DMS114 treated with DMSO at 0.1 percent for 48 hours (cell line): ENCODE data around the gene RAB40B.

Experiments used
- DNase-seq: peaks from one replicate; lab custom pipeline; 2025; ENCODE audit not compliant: unreplicated experiment; lab: John Stamatoyannopoulos, UW

RAB40B gene

DNA sequence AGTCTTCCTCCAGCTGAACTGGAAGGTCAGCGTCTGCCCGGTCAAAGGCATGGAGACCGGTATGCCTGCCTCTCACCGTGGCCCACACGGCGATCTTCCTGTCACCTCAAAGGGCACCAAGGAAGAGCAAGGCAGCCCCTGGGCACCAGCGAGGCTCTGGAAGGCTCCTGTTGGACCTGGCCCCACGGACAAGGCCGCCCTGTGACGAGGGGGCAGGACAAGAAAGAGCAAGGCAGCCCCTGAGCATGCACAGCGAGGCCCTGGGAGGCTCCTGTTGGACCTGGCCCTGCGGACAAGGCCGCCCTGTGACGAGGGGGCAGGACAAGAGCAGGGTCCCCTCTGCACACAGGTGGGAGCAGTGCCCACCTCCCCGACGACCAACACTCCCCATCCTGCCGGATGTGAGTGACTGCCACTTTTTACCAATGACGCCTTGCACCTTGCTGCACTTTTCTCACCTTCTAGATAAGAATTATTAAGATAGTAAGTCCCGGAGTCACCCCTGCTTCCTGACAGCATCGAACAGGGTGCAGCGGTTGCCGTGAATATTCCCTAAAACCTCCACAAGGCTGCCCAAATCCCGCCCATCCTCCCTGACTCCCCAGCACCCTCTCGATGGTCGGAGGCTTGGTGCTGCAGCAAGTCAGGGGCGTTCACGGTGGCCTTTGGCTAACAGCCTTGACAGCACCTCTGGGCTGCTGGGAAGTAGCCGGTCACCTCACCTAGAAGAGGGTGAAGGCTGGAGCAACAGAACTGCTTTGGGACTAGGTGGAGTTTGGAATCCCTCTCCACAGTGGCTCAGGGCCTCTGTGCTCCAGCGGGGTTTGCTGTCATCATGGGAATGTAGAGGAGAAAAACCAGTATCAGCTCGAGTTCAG is 44.6 kb downstream of the RAB40B start:
- no peak for DNase-seq

DNA sequence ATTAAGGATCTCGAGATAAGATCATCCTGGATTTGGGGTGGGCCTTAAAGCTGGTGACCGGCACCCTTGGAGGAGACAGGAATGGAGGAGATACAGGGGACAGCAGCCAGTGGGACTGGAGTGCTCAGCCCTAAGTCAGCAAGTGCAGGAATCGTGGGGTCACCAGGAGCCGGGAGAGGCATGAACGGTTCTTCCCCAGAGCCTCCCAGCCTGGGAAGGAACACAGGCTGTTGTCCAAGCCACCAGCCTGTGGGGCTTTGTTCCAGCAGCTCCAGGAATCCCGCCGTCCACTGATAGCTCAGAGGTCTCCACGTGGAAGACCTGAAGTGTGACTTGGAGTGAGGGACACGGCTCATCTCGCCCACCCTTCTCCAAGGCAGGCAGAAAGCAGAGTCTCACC is 47.8 kb downstream of the RAB40B start:
- DNase-seq, result no peak

GRCh38 chr17:82649501-82650261 is 48.8 kb downstream of the RAB40B start:
- DNase-seq, result no peak

DNA sequence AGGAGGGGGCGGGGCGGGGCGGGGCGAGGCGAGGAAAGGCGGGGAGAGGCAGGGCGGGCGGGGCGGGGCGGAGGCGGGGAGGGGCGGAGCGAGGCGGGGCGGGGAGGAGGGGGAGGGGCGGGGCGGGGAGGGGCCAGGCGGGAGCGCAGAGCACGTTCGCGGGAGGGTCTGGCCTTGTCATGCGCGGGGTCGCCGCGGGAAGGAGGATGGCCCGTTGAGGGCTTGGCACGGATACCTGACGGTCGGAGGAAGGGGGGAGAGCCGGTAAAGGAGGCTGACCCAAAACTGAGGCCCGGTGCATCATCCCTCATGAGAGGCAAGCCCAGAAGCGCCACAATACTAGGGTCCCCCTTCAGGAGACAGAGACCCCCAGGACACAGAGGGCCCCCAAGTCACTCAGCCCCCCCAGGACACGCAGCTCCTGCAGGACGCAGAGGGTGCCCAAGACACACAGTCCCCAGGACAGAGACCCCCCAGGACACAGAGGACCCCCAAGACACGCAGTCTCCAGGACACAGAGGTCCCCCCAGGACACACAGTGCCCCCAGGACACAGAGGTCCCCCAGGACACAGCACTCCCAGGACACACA is 49.7 kb downstream of the RAB40B start:
- DNase-seq, result no peak

GRCh38 chr17:82648165-82648668 is 50.3 kb downstream of the RAB40B start, which contains the start of gene WDR45B:
WDR45B (minus strand) TSS chr17:82648444; CDS start chr17:82648340, 104 bp downstream.
- DNase-seq, result peak; percentile 70

DNA sequence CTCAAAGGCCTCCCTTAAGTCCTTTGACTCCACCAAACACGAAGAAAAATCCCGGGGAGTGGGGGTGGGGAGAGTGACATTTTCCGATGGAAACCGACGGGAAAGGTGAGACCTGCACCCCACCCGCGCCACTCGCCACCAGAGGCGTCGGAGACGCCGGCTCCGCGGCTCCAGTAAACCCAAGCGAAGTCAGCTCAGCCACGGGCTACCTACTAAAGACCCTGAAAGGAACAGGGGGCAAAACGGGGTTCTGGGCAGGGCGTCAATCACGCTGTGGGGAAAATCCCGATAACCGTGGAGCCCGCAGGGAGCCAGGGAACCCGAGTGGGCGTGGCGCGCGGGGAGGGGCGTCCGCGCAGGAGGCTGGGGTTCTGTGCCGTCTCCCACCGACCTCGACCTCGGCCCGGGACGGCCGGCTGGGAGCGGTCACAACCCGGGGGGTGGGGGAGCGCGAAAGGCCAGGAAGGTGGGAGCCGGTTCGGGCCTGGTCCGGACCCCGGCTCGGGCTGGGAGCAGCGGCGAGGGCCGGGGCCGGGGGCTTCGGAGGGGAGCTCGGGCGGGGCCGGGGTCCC is 50.8 kb downstream of the RAB40B start:
- DNase-seq, result no peak

- DNase-seq, result no peak
Observed at GRCh38 chr17:82645516-82645915, 53.0 kb downstream of the RAB40B start.

GRCh38 chr17:82644148-82644547 is 54.4 kb downstream of the RAB40B start:
- no peak for DNase-seq

GRCh38 chr17:82642022-82642421 is 56.5 kb downstream of the RAB40B start:
- DNase-seq, result no peak

DNA sequence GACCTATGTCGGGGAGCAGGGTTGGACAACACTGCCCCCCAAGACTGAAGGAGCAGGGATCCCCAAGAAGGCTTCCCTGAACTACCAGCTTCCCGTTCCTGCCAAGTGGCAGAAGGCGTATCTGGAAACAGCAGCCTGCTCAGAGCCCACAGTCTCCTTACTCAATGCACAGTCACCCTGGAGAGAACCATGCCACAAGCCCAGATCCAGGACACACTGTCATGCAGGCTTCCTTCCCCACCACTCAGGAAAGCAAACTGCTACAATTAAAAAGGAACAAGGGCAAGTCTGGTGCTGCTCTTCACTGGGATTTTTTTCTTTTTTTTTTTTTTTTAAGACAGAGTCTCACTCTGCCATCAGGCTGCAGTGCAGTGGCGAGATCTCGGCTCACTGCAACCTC is 58.5 kb downstream of the RAB40B start:
- DNase-seq, result no peak

DNA sequence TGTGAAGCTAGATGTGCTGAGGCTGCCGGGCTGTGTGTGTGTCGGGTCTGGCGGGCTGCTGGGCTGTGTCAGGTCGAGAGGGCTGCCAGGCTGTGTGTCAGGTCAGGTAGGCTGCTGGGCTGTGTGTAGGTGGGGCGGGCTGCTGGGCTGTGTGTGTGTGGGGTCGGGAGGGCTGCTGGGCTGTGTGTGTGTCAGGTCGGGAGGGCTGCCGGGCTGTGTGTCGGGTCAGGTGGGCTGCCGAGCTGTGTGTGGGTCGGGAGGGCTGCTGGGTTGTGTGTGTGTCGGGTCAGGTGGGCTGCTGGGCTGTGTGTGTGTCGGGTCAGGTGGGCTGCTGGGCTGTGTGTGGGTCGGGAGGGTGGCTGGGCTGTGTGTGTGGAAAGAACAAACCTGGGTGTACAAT is 58.9 kb downstream of the RAB40B start:
- no peak for DNase-seq

GRCh38 chr17:82638183-82638773 is 60.2 kb downstream of the RAB40B start:
- DNase-seq, result no peak

DNA sequence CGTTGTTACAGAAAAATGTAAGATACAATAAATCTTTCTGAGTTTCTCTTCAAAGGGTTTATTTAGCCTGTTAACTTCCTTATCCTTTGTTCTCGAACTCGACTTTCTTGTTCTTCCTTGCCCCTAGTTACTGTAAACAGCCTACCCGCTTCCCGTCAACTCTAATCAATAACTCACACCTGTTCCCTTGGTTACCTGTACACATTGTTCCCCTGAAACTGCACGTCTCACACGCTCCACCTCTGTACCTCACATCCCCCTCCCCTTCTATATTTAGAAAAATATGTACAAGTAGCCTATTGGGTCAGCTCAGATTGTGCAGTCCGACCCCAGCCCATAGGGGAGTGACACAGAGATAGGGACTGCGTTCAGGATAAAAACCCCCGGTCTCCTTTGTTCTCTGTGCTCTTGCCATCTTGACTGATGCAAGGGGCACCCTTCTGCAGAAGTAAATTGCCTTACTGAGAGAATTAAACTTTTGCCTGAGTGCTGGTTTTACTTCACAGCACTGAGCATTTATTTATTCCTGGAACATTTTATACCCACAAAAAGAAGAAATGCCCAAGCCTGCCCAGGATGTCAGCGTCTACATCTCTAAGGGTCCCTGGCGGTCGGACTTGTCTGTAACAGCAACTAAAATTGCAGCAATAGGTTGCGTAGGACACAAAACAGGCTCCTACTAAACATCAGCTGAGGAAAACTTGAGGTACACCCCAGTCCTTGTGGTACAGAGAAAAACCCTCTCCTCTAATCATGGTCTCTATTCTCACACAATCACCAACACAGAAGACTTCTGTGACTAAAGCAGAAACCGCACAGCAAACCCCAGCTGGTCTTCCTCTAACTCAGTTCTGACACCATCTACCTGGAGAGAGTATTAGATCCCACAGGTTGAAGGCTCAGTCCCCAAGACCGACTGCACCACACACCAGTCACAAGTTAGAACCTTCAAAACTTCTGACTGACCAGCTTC is 61.6 kb downstream of the RAB40B start:
- no peak for DNase-seq

- no peak for DNase-seq
Observed at GRCh38 chr17:82633343-82633742, 65.2 kb downstream of the RAB40B start.

GRCh38 chr17:82632451-82632850 is 66.0 kb downstream of the RAB40B start:
- no peak for DNase-seq

- no peak for DNase-seq
Observed at GRCh38 chr17:82631544-82631943, 67.0 kb downstream of the RAB40B start.

DNA sequence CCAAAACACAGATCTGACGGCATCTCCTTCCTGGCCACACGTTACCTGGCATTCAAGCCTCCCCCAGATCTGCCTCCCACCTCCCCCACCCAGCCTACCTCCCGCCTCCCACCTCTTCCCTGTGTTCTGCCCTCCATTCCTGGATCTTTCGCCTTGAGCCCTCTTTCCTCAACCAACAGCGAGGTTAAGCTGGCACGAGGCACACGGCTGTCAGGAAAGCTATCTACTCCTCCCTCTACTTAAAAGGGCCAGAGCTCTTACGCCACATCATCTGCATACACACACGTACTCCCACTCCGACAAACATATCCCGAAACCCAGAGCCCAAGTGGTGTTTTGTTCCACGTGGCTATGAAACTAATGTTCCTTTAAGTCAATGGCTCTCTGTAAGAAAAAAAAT is 68.3 kb downstream of the RAB40B start:
- no peak for DNase-seq

DNA sequence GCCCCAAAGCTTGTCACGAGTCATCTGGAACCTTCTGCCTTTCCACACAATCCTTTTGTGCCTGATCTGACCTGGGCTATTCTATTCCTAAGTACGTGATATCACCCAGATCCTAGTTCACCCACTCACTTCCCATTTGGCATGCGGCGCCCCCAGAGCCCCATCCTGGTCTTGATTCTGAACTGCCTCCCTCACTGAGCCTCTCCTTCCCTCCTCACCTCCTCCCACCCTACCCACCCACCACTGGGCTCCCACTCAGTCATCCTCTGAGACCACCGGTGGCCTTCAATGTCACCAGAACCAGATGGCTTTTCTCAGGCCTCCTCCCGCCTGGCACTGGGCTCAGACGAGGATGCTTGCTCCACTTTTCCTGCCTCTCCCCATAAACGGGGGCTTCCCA is 68.8 kb downstream of the RAB40B start:
- DNase-seq, result no peak

GRCh38 chr17:82627405-82627804 is 71.1 kb downstream of the RAB40B start:
- no peak for DNase-seq

DNA sequence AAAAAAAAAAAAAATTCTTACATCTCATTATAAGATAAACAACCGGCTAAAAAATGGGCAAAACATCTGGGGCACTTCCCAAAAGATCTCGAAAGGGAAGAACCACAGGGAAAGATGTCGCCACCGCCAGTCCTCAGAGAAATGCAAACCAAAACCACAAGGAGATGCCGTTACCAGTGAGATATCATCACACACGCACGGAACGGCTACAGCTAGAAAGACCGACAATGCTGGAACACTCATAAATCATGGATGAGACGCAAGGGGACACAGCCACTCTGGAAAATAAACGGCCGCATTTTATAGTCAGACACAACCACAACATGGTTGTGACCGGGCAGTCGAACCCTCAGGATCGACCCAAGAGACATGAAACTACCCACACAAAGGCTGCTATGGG is 74.8 kb downstream of the RAB40B start:
- DNase-seq, result no peak
